ENCODE results near the gene ANO4. TPM values are rescaled to one million over a fixed set of nuclear protein-coding genes. Genes with fewer than 3 reads are reported as not detected.

Gene ANO4
- total RNA-seq, 1 donor from 2014 or later: not detected

DNA sequence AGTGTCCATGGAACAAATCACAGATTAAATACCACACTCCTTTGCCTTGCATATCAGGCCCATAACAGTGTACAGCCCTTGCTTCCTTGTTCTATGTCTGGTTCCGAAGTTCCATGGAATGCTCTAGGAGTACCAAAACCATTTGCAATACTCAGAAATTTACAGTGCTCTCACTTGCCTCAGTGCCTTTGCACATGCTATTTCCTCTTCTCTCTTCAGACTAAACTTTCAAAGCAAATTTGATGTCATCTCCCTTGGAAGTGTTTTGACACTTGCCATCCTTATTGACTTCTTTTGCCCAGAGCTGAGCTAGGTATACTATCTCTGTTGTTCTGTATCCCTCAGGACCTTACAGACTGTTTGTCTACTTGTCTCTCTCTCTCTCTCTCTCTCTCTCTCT is 6.1 kb downstream of the ANO4 start:
- TF ChIP-seq, protein P1, sequence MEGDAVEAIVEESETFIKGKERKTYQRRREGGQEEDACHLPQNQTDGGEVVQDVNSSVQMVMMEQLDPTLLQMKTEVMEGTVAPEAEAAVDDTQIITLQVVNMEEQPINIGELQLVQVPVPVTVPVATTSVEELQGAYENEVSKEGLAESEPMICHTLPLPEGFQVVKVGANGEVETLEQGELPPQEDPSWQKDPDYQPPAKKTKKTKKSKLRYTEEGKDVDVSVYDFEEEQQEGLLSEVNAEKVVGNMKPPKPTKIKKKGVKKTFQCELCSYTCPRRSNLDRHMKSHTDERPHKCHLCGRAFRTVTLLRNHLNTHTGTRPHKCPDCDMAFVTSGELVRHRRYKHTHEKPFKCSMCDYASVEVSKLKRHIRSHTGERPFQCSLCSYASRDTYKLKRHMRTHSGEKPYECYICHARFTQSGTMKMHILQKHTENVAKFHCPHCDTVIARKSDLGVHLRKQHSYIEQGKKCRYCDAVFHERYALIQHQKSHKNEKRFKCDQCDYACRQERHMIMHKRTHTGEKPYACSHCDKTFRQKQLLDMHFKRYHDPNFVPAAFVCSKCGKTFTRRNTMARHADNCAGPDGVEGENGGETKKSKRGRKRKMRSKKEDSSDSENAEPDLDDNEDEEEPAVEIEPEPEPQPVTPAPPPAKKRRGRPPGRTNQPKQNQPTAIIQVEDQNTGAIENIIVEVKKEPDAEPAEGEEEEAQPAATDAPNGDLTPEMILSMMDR (IDR thresholded peaks at IDR 0.05; ENCODE audit: borderline replicate concordance): no peak
- no peak overlapping the region for H3K4me3 ChIP-seq
- no peak for DNase-seq

DNA sequence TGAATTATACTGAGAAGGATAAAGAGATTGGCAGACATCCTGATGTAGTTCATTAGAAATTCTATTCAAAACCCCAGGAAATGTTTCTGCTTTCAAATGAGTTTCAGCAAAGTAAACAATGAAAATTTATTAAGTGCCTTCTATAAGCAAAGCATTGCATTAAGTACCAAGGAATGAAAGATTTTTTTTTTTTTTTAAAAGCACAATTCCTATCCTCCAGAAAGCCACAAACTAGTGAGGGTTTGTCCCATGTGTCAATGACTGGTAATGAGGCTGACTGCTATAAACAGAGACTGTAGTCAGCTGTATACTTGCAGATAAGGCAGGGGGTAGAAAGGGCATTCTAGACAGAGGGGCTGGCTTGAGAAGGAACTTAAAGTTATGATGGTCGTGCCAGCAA is 6.7 kb downstream of the ANO4 start:
- H3K9me3 ChIP-seq (replicated peaks): peaks cover 21% of the 10 kb centered on the region
- no peak for DNase-seq
- TF ChIP-seq, protein P1 (IDR thresholded peaks at IDR 0.05; ENCODE audit: borderline replicate concordance): no peak
- intact Hi-C loops (cut with micrococcal nuclease): no loop called here
- no peaks in the 10 kb centered on the region for H3K36me3 ChIP-seq
- peaks cover 14% of the 10 kb centered on the region for H3K27me3 ChIP-seq (ENCODE audit: low read depth)
- no peaks in the 10 kb centered on the region for H3K4me1 ChIP-seq
- H3K27ac ChIP-seq (replicated peaks): no peak overlapping the region
- no peak overlapping the region for H3K4me3 ChIP-seq

More for the DNA sequence above, 6.1 kb downstream of the ANO4 start:
- Histone ChIP-seq H3K4me1 (no peaks in the 10 kb centered on the region), H3K27ac (replicated peaks) (no peak overlapping the region), H3K36me3 (no peaks in the 10 kb centered on the region), H3K9me3 (replicated peaks) (peaks cover 16% of the 10 kb centered on the region), H3K27me3 (ENCODE audit: low read depth) (peaks cover 20% of the 10 kb centered on the region)
- intact Hi-C loops (cut with micrococcal nuclease): no loop called here

DNA sequence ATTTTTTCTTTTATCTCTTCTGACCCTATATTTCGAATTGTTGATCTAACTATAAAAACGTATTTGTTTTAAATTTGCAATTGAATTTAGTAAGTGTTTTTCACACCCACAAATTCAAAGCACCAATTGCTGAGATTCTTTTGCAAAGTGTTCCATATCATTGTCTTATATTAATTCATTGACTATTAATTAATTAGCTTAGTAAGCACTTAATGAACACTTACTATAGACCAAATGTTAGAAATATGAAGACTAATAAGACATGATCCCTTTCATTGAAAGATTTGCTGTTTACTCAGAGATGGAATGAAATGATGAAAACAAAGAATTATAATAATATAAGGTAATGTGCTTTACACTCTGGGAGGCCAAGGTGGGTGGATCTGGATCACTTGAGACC is 14.2 kb downstream of the ANO4 start:
- no peak for DNase-seq
- H3K27me3 ChIP-seq (ENCODE audit: low read depth): no peaks in the 10 kb centered on the region
- intact Hi-C loops (cut with micrococcal nuclease): no loop called here
- no peaks in the 10 kb centered on the region for H3K36me3 ChIP-seq
- peaks cover 24% of the 10 kb centered on the region for H3K9me3 ChIP-seq (replicated peaks)
- no peak overlapping the region for H3K27ac ChIP-seq (replicated peaks)
- no peaks in the 10 kb centered on the region for H3K4me1 ChIP-seq
- H3K4me3 ChIP-seq: no peak overlapping the region
- TF ChIP-seq, protein P1 (IDR thresholded peaks at IDR 0.05; ENCODE audit: borderline replicate concordance): no peak

DNA sequence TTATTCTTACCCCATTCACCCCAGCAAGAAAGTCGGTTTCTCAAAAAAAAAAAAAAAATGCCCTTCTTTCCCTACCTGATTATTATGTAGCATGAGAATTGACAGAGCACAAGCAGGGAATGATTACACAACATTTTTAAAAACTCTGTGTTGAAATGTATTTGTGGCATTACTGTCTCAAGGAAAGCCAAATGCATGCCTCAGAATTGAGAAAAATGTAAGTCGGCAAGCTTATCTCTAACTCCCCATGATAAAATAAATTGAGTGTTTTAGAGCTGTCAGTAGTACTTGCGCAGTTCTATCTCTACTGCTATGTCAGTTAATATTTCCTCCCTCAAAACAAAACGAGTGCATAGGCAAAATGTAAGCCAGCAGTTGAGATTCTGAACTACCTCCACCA is 25.7 kb downstream of the ANO4 start:
- Histone ChIP-seq H3K4me1 (no peaks in the 10 kb centered on the region), H3K4me3 (no peak overlapping the region), H3K9me3 (replicated peaks) (peaks cover 14% of the 10 kb centered on the region), H3K36me3 (no peaks in the 10 kb centered on the region), H3K27ac (replicated peaks) (no peak overlapping the region), H3K27me3 (ENCODE audit: low read depth) (no peaks in the 10 kb centered on the region)
- intact Hi-C loops (cut with micrococcal nuclease): no loop called here
- DNase-seq: no peak
- TF ChIP-seq, protein P1 (IDR thresholded peaks at IDR 0.05; ENCODE audit: borderline replicate concordance): no peak

DNA sequence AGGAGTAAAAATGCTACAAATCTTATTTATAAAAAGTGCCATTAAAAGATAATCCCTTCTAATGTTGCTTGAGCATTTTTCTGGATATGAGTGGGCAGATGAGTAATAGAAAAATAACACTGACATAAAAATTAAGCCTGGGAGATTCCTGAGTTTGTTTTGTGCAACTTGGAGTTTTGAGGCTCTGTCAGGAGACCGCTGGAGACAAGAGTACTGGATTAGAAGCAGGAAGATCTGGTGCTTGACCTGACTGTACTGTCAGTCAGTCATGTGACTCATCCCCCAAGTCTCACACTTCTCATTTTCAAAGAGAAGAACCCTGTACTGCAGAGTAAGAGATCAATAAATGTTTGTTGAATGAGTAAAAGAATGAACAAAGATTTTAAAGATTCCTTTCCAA is 29.4 kb downstream of the ANO4 start:
- no peak for DNase-seq
- Histone ChIP-seq H3K4me1 (no peaks in the 10 kb centered on the region), H3K27ac (replicated peaks) (no peak overlapping the region), H3K9me3 (replicated peaks) (no peaks in the 10 kb centered on the region), H3K4me3 (no peak overlapping the region), H3K27me3 (ENCODE audit: low read depth) (no peaks in the 10 kb centered on the region), H3K36me3 (no peaks in the 10 kb centered on the region)
- TF ChIP-seq, protein P1 (IDR thresholded peaks at IDR 0.05; ENCODE audit: borderline replicate concordance): no peak
- intact Hi-C loops (cut with micrococcal nuclease): no loop called here

DNA sequence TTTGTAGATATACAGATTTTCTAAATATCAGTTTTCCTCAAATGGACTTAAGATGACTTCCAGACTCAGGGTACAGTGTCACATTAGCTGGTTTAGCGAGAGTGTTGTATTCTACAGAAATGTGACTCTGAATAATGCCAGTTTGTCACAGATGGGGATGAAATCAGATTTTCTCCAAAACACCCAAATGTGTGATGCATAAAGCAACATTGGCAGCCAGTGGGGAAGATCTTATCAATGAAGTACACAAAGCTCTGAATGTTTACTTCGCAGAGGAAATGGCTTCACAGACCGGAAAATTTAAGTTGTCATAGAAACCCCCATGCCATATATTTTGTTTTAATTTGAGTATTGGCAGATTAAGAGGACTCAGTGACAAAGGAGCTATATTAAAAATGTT is 29.9 kb downstream of the ANO4 start:
- intact Hi-C loops (cut with micrococcal nuclease): no loop called here

More for the DNA sequence above, 29.9 kb downstream of the ANO4 start:
- H3K27ac ChIP-seq (replicated peaks): no peak overlapping the region
- no peaks in the 10 kb centered on the region for H3K27me3 ChIP-seq (ENCODE audit: low read depth)
- DNase-seq: no peak
- H3K4me1 ChIP-seq: no peaks in the 10 kb centered on the region
- no peak overlapping the region for H3K4me3 ChIP-seq
- H3K9me3 ChIP-seq (replicated peaks): no peaks in the 10 kb centered on the region
- TF ChIP-seq, protein P1 (IDR thresholded peaks at IDR 0.05; ENCODE audit: borderline replicate concordance): no peak
- no peaks in the 10 kb centered on the region for H3K36me3 ChIP-seq
